ENCODE measurements around the gene KIR2DL3.
A peak's percentile ranks its signal among the peaks of the same experiment; 100 is the strongest.

The KIR2DL3 gene

DNA sequence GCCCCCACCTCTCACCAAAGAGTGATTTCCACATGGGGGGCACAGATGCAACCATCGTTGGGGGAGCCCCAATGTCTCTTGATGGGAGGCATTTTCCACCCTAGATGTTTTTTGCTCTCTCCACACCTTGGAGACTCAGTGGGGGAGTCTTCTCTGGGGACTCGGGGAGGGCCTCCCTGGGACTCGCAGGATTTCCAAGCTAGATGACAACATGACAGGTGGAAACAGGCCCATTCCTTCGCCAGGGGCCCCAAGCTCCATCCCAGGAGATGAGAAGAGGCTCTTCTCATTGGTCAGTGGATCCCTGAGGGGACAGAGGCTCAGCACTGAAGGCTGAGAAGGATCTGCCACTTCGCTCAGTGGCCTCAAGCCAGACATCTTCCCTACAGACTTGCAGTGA, 52.4 kb downstream of the KIR2DL3 start:
- TF ChIP-seq, protein P1, sequence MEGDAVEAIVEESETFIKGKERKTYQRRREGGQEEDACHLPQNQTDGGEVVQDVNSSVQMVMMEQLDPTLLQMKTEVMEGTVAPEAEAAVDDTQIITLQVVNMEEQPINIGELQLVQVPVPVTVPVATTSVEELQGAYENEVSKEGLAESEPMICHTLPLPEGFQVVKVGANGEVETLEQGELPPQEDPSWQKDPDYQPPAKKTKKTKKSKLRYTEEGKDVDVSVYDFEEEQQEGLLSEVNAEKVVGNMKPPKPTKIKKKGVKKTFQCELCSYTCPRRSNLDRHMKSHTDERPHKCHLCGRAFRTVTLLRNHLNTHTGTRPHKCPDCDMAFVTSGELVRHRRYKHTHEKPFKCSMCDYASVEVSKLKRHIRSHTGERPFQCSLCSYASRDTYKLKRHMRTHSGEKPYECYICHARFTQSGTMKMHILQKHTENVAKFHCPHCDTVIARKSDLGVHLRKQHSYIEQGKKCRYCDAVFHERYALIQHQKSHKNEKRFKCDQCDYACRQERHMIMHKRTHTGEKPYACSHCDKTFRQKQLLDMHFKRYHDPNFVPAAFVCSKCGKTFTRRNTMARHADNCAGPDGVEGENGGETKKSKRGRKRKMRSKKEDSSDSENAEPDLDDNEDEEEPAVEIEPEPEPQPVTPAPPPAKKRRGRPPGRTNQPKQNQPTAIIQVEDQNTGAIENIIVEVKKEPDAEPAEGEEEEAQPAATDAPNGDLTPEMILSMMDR (IDR thresholded peaks at IDR 0.05; ENCODE audit: low read depth, low read length, missing control alignments): no peak
- no peak for DNase-seq (ENCODE audit: low read depth)
- no peak overlapping the region for H3K4me3 ChIP-seq (ENCODE audit: low read depth, low read length)

DNA sequence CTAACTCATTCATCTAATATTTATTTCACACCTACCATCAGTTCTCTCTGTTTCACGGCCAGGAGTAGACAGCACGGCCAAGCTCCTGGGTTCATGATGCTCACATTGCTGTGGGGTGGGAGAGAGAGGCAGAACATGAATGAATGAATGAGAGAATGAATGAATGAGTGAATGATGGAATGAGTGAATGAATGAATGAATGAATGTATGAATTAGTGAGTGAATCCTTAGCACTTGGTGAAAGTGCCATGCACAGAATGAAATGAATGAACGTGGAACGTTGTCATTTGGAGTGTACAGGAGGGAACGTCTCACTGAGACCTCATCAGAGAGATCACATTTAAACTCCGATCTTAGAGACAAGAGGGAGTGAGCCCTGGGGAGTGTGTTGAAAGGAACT, 53.2 kb downstream of the KIR2DL3 start:
- no peak overlapping the region for H3K4me3 ChIP-seq (ENCODE audit: low read depth, low read length)
- TF ChIP-seq, protein P1 (IDR thresholded peaks at IDR 0.05; ENCODE audit: low read depth, low read length, missing control alignments): no peak
- DNase-seq (ENCODE audit: low read depth): no peak

DNA sequence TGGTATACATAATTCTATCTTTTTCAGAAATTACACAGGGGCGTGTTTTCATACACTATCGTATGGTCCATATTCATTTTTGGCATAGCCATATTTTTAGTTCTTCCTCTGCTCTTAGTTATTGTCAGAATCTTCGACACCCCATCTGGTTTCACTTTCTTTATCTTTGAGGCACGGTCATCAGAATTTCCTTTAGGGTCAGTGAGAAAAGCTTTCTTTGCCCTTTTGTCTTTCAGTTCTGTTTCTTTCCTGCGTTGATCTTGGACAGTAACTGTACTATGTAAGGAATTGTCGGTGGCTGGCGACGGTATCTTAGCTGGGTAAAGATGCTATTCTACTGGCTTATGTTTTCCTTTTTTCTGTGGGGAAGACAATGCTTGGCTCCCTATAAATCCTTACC, 54.5 kb downstream of the KIR2DL3 start:
- no peak for DNase-seq (ENCODE audit: low read depth)

DNA sequence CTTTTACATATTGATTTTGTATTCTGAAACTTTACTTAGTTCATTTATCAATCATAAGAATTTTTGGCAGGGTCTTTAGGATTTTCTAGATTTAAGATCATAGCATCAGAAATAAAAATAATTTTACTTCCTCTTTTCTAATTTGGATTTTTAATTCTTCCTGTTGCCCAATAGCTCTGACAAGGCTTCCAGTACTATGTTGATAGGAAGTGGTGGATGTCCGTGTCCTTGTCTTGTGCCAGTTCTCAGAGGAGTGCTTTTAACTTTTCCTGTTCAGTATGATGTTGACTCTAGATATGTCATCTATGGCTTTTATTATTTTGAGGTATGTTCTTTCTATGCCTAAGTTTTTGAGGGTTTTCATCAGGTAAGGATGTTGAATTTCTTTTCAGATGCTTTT, 57.4 kb downstream of the KIR2DL3 start:
- no peak for DNase-seq (ENCODE audit: low read depth)
- TF ChIP-seq, protein P1 (IDR thresholded peaks at IDR 0.05; ENCODE audit: low read depth, low read length, missing control alignments): no peak
- no peak overlapping the region for H3K4me3 ChIP-seq (ENCODE audit: low read depth, low read length)

More for the DNA sequence above, 54.5 kb downstream of the KIR2DL3 start:
- H3K4me3 ChIP-seq (ENCODE audit: low read depth, low read length): peak overlapping the region; percentile 42
- TF ChIP-seq, protein P1 (IDR thresholded peaks at IDR 0.05; ENCODE audit: low read depth, low read length, missing control alignments): no peak
